Measurements from ENCODE around the gene ERICH6B.

ERICH6B gene

DNA sequence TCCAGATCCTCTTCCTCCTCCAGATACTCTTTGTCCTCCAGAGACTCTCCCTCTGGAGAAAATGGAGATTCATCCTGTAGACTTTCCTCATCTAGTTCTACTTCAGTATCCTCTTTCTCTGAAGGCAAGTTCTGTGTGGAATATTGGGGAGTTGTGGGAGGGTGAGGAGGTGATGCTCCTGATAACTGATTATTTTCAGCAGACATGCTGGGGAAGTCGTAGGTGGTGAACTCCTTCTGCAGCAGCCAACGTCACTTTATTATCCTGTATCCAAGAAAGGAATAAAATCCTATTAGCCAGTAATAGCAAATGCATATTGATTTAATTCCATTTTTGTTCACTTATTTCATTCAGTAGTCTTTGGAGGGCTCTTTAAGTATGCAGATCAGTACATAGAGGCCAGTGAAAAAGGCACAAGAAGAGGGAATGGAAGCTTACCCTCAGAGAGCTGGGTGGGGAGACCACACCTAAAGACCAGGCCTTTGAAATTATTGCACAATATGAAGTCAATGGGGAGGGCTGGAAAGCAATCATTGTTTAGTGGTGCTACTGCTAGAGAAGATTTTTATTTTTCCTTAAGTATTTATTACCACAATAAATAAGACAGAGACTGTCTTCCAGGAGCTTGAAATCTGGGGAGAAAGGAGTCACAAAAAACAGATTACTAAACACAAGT, 18.6 kb downstream of the ERICH6B start:
- no peaks in the 10 kb centered on the region for H3K9me3 ChIP-seq (ENCODE audit: severe bottlenecking)
- H3K27ac ChIP-seq = no peak overlapping the region
- no peaks in the 10 kb centered on the region for H3K36me3 ChIP-seq
- no peak overlapping the region for H3K4me3 ChIP-seq (ENCODE audit: low read depth, low read length)
- DNase-seq = no peak
- TF ChIP-seq, protein P1, sequence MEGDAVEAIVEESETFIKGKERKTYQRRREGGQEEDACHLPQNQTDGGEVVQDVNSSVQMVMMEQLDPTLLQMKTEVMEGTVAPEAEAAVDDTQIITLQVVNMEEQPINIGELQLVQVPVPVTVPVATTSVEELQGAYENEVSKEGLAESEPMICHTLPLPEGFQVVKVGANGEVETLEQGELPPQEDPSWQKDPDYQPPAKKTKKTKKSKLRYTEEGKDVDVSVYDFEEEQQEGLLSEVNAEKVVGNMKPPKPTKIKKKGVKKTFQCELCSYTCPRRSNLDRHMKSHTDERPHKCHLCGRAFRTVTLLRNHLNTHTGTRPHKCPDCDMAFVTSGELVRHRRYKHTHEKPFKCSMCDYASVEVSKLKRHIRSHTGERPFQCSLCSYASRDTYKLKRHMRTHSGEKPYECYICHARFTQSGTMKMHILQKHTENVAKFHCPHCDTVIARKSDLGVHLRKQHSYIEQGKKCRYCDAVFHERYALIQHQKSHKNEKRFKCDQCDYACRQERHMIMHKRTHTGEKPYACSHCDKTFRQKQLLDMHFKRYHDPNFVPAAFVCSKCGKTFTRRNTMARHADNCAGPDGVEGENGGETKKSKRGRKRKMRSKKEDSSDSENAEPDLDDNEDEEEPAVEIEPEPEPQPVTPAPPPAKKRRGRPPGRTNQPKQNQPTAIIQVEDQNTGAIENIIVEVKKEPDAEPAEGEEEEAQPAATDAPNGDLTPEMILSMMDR (IDR thresholded peaks at IDR 0.05; ENCODE audit: low read depth, low read length) = no peak
- peaks cover 9% of the 10 kb centered on the region for H3K27me3 ChIP-seq (ENCODE audit: insufficient read depth, low read depth, severe bottlenecking)

DNA sequence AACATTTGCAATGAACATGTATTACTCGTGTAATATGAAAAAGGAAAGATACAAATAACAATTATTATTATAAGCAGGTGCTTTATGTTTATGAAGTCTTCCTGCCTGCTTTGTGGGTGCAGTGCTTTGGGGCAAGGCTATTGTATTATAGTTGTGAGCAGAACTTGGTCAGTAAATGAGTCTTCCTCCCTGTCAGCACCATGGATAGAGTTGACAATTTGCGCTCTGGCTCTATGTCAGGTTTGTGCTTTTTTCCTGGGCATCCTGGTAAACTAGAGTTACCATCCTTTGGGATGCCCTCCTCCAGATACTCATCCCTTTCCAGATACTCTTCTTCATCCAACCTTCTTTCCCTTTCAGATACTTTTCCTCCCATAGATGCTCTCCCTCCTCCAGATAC, 19.6 kb downstream of the ERICH6B start:
- TF ChIP-seq, protein P1 (IDR thresholded peaks at IDR 0.05; ENCODE audit: low read depth, low read length) = no peak
- Histone ChIP-seq H3K27me3 (ENCODE audit: insufficient read depth, low read depth, severe bottlenecking) (peaks cover 9% of the 10 kb centered on the region), H3K27ac (no peak overlapping the region), H3K36me3 (no peaks in the 10 kb centered on the region), H3K4me3 (ENCODE audit: low read depth, low read length) (no peak overlapping the region), H3K9me3 (ENCODE audit: severe bottlenecking) (no peaks in the 10 kb centered on the region)
- no peak for DNase-seq

DNA sequence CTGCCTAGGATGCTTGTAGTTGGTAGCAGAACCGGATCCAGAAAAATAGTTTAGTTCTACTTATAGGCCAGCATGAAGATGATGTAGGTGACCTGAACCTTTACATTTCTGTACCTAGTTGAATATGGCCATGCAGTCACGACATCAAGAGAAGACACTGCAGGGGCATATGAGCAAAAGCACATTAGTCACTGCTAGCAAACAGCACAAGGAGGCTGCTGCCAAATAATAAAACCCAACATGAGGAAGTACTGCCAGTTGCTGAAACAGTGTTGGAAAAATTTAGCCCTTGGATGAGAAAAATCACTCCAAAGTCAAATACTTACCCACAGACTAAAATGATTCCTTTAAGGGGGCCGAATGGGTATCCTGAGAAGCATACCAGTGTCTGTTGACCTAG, 20.8 kb downstream of the ERICH6B start:
- DNase-seq = no peak
- TF ChIP-seq, protein P1 (IDR thresholded peaks at IDR 0.05; ENCODE audit: low read depth, low read length) = no peak
- Histone ChIP-seq H3K36me3 (no peaks in the 10 kb centered on the region), H3K27me3 (ENCODE audit: insufficient read depth, low read depth, severe bottlenecking) (peaks cover 9% of the 10 kb centered on the region), H3K4me3 (ENCODE audit: low read depth, low read length) (no peak overlapping the region), H3K27ac (no peak overlapping the region), H3K9me3 (ENCODE audit: severe bottlenecking) (no peaks in the 10 kb centered on the region)

DNA sequence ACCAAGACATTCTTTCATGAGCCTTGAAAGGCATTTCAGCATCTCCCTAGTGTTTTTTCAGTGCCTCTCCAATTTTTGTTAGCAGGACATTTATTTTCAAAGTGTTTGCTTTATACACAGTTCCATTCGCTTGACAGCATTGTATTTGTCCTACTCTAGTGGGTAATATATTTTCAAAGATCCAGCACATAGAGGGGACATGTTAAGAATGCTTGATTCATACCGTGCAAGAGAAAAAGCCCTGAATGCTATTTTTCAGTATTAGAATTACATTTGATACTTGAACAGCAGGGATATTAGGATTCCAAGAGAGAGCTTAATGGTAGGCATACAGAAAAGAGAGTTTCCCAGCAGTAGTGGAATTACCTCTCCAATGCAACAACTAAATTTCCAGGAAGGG, 21.3 kb downstream of the ERICH6B start:
- no peaks in the 10 kb centered on the region for H3K9me3 ChIP-seq (ENCODE audit: severe bottlenecking)
- no peak overlapping the region for H3K27ac ChIP-seq
- H3K27me3 ChIP-seq (ENCODE audit: insufficient read depth, low read depth, severe bottlenecking) = peaks cover 9% of the 10 kb centered on the region
- DNase-seq = no peak
- no peaks in the 10 kb centered on the region for H3K36me3 ChIP-seq
- TF ChIP-seq, protein P1 (IDR thresholded peaks at IDR 0.05; ENCODE audit: low read depth, low read length) = no peak
- H3K4me3 ChIP-seq (ENCODE audit: low read depth, low read length) = no peak overlapping the region

DNA sequence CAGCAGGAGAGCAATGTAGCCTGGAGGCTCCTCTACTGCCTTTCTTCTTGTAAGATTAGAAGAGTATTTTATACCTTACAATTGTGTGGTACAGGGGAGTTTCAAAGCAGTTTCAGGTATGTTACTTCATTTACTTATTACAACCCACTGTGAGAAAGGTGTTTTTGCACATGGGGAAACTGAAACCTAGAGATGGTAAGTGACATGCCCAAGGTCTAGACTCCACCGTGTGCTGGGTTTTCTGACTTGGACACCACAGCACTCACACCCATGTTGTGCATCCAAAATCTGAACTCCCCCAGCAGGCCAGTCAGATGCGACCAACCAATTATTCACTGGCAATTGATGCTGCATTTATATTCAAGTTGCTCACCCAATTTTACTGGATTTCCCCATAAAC, 22.8 kb downstream of the ERICH6B start:
- no peak for DNase-seq
- H3K4me3 ChIP-seq (ENCODE audit: low read depth, low read length) = no peak overlapping the region
- no peak overlapping the region for H3K27ac ChIP-seq
- H3K36me3 ChIP-seq = no peaks in the 10 kb centered on the region
- no peaks in the 10 kb centered on the region for H3K9me3 ChIP-seq (ENCODE audit: severe bottlenecking)
- TF ChIP-seq, protein P1 (IDR thresholded peaks at IDR 0.05; ENCODE audit: low read depth, low read length) = no peak
- peaks cover 5% of the 10 kb centered on the region for H3K27me3 ChIP-seq (ENCODE audit: insufficient read depth, low read depth, severe bottlenecking)

DNA sequence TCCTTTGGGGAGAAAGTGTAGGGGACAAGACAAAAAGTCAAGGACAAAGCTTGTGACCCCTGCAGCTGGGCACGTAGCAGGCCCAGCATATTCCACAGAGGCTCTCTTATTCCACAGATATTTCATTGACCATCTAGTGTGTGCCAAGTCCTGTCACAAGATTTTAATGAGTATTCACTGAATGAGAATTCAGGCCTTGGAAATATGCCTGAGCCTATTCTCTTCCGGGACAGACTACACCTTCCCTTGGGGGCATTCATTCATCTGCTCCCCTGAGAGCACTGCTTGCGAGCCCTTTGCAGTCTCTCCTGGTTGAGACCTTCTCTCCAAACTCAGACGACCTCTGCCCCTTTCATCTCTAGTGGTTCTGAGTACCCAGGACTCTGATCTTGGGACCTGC, 25.5 kb downstream of the ERICH6B start:
- H3K4me3 ChIP-seq (ENCODE audit: low read depth, low read length) = no peak overlapping the region
- no peaks in the 10 kb centered on the region for H3K9me3 ChIP-seq (ENCODE audit: severe bottlenecking)
- H3K36me3 ChIP-seq = no peaks in the 10 kb centered on the region
- H3K27ac ChIP-seq = no peak overlapping the region
- no peaks in the 10 kb centered on the region for H3K27me3 ChIP-seq (ENCODE audit: insufficient read depth, low read depth, severe bottlenecking)
- no peak for DNase-seq
- TF ChIP-seq, protein P1 (IDR thresholded peaks at IDR 0.05; ENCODE audit: low read depth, low read length) = no peak
